ENCODE data around the gene PIBF1.
"Not testable (repeated sequence)": the region's sequence is repeated elsewhere in the genome, so short reads cannot be mapped to it uniquely, and the experiment has no call there.

The PIBF1 gene

DNA sequence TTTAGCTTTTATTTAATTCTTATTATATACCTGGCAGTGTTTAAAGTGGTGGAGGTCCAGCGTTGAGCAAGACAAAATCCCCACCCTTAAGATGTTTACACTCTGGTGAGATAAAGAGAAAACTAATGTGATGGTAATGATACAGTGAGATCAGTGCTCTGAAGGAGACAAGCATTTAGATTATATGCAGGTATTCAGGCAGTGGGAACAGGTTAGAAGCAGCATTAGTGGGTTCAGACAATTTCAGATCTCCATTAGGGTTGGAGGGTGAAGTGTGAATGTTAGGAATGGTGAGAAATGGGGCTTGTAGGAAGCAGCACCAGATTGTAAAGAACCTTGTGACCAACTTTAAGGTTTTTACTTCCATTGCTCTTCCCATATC, 39.0 kb downstream of the PIBF1 start:
- DNase-seq = no peak

DNA sequence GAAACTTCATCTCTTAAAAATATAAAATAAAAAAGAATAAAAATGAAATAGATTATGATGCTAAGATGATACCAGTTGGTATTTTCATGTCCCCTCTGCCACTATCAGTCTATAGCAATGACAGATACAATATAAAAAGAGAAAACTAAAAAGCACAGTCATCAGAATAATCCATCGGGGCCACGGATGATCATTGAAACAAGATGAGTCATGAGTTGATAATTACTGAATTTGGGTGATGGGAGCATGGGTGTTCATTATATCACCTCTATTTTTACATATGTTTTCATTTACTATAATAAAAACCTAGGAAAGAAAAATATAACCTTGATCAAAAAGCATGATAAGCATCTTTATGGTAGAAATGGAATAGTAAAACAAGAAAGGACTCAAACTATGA, 41.1 kb downstream of the PIBF1 start:
- no peak for DNase-seq

DNA sequence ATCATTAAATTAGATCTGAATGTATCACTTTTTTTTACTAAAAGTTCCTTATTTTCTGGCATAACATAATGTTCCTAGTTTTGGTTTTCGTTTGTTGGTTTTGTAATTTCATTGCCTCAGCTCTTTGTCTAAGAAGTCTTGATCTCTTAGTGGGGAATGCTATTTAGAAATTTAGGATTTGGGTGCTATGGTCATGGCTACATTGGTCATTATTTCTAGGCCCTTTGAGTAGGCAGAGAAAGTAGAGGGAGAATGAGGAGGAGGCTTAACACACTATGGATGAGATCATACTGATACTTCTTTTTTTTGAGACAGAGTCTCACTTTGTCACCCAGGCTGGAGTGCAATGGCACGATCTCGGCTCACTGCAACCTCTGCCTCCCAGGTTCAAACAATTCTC, 41.8 kb downstream of the PIBF1 start:
- no peak for DNase-seq

DNA sequence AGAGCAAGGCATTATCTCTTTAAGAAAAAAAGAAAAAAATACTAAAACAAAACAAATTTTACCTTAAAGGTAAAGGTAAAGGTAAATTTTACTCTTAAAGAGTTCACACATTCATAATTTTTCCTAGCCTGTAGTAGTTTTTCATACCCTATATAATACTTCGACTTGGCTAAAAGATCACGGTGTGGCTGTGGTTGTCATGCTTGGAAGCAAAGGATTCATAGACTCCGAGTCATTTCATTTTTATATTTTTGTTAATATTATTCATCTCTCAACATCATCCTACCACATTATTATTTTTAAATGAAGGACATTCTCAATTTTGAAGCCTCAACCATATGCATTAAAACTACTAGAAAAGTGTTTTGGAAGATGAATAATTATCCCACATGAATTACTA, 52.7 kb downstream of the PIBF1 start:
- no peak for DNase-seq

DNA sequence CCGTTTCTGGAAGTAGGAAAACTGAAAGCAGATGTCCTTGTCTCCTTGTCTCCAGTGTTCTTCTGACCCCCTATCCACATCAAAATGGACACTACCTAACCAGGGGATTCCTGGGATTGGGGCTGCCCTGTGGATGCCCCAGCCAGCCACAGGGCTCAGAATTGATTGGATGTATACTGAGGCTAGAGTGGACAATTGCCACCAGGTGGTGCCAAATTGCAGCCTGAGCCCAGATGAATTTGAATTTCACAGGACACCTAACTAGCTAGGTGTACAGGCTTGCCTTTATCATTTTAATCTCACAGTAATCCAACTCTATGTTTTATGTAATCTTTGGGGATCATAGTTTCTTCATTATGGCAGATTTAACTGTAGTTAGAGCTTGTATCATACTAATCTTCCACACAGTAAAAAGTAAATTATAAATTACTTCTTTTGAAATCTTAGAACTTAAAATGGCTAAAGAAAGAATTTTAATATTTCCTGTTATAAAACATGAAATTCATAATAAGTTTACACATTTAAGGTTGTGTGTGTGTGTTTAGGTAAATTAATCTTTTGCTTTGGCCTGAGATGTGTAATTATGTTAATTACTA, 58.0 kb downstream of the PIBF1 start:
- peak in 1 of 4 experiments; percentile 7 for DNase-seq

DNA sequence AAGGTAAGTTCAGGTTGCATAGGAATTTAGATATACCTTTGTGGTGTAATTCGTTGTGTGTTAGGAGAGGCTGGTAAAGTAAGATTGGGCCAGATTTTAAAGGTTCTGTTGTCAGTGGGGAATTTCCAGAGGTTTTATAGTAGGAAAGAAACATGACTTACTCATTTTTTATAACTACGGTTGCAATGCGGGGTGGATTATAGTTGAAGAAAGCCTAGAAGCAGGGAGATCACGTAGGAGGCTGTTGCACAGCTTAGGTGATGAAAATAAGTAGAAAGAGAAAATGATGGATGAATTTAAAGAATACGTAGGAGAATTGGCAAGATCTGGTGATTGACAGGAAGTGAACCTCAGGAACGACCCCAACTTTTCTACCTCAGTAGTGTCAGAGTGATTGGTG, 61.1 kb downstream of the PIBF1 start:
- no peak for DNase-seq

DNA sequence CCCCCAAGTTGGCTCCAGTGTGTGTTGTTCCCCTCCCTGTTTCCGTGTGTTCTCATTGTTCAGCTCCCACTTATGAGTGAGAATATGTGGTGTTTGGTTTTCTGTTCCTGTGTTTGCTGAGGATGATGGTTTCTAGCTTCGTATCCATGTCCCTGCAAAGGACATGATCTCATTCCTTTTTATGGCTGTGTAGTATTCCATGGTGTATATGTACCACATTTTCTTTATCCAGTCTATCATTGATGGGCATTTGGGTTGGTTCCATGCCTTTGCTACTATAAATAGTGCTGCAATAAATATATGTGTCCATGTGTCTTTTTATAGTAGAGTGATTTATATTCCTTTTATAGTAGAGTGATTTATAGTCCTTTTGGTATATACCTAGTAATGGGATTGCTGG, 63.2 kb downstream of the PIBF1 start:
- not testable (repeated sequence) for DNase-seq

DNA sequence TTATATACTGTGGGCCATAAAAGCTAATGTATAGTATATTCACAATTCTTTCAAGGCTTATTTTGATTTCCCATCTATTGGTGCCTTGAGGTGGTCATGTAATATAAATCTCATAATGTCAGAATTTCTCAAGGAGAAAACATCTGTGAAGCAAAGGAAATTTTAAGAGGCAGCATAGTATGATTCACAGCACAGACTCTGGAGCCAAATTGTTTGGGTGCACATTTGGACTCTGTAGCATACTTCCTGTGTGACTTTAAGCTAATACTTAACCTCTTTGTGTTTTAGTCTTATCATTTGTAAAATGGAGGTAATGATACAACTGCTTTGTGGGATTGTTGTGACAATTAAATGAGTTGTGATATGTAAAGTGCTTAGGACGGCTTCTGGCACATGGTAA, 67.6 kb downstream of the PIBF1 start:
- DNase-seq = no peak

DNA sequence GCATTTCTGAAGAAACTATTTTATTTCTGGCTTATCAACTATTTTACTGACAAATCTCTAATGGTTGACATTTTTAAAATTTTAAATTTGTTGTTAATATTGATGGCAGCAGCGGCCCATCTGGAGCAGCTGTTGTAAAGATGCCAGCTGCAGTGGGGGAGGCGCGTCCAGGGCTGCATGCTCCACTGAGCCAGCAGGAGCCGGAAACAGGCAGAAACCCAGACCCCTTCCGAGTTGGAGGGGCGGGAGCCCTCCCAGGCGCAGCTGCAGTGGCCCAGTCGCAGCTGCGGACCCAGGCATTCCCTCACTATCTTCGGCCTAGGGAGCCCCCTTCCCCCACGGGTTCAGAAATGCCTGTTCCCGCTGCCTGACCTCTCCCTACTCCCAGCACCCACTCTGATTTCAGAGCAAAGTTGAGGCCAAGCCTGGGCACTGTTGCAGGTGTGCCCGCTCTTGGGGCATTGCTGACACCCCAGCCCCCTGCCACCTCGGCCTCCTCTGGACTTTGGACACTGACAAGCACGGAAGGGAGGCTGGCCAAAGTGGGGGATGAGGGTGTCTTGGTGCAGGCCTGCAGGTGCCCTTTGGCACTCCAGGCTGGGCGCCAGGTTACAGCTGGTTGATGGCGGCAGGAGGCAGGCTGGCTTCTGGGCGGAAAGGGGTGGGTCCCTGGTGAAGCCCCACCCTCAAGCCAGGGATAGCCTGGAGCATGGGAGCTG, 69.2 kb downstream of the PIBF1 start:
- DNase-seq = no peak

DNA sequence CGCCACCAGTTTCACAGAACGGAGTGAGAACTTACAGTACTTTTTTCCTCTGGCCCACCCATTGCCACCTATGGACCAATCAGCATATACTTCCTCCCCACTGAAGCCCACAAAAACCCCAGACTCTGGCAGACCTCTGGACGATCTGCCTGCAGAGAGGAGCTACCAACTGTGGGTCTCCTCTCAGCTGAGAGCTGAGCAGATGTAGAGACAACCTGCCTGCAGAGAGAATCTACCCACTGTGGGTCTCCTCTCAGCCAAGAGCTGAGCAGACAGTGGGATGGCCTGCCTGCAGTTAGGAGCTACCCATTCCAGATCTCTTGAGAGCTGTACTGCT, 69.7 kb downstream of the PIBF1 start:
- DNase-seq = no peak

DNA sequence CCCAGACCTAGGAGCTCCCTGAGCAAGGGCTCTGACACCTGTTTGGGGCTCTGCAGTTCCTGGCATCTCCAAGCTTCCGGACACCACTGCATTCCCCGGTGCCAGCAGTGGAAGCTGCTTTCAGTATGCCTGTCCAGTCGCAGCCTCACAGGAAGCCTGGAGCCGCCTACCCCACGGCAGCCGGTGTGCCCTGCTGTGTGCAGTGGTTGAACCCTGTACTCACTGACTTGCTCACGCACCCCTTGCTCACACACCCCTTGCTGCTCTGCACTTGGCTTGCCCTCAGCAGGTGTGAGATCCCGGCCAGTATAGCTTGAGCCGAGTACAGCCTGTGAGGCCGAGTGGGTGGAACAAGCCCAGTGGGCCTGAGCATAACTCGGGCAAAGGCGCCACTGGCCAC, 70.3 kb downstream of the PIBF1 start:
- DNase-seq = no peak

DNA sequence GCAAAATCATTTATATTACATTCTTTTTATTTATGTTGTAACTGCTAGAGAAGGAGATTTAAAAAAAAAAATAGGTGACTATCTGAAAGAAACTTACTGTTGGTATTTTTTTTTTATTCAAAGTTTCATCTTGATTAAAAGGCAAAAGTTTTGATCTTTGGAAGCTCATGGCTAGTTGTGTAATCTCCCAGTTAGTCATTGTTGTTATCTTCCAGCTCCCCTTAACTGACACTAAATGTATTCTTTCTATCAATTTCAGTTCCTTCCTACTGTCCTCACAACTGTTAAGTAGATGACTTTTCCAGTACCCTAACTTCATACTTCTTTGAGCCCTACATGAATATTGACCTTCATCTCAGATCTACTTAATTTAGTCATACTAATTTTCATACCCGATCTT, 71.1 kb downstream of the PIBF1 start:
- no peak for DNase-seq

DNA sequence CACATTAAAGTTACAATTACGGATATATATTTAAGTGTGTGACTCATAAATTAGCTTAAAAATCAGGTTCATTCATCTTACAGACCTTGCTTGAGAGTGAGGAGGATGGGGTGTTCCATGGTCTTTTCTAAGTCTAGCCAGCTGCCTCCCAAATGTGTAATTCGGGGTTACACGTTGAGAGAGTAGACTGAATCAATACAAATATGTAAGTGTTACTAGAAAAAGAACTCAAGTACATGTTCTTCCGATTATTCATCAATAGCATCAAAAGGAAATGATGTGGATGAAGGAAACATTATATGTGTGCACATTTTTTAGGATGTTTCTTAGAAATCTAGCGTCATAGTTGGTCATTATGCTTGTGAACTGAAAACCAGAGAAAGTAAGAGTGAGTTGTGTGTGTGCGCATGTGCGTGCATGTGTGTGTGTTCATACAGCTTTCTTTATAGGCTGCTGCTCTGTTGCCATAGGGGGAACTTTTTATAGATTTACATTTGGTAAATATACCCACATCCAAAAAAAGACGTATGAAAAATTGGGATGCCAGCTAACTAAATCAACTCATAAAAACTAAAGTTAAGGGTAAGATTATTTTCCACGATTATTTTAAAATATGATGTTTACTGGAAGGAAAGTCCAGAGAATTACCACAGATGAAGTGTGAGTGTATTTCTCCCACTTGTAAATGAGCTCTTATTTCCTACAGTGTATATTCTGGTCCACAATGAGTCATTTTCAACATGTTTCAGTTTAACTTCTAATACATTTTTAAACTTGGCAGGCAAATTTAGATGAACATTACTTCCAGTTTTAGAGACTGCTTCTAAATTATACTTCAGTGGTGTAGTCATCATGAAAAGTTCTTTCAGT, 82.4 kb downstream of the PIBF1 start:
- no peak for DNase-seq

DNA sequence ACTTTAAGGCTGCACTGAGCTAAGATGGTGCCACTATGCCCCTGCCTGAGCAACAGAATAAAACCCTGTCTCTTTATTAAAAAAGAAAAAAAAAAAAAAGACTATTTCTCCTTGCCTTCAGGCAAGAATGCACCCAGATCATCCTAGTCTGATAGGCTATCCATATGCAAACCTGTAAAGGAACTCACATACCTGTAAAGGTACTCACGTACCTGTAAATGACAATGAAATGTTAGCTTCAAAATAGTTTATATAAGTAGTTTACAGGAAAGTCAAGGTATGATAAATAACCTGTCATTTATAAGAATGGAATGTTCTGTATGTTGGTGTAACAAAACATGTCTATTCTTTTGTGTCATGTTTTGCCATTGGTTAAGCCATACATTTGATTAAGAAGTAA, 86.3 kb downstream of the PIBF1 start:
- no peak for DNase-seq

DNA sequence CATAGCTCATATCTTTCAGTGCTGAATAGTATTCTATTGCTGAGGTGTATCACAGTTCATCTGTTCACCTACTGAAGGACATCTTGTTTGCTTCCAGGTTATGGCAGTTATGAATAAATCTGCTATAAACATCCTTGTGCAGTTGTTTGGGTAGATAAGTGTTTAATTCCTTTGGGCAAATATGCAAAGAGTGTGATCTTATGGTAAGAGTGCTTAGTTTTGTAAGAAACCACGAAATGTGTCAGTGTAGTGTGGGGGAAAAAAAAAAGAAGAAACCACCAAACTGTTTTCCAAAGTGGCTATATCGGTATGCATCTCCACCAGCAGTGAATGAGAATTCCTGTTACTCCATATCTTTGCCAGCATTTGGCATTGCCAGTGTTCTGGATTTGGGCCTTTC, 93.3 kb downstream of the PIBF1 start:
- DNase-seq = no peak

DNA sequence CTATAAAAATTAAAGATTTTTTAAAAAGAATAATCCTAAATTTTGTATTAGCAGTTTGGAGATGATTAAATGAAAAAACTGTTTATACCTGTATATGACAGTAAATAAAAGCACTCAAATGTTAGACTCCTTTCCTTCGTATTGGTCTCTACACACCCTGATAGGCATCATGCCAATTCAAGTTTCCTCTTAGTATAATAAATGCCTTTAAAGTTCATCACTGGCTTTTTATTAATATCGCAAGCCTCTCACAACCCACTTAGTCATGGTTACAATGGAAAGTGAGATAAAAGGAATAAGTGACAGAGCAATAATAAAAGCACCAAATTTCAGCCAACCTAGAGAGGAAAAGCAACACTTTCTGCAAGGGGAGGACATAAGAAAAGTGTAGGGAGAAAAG, 102.2 kb downstream of the PIBF1 start:
- DNase-seq = no peak

DNA sequence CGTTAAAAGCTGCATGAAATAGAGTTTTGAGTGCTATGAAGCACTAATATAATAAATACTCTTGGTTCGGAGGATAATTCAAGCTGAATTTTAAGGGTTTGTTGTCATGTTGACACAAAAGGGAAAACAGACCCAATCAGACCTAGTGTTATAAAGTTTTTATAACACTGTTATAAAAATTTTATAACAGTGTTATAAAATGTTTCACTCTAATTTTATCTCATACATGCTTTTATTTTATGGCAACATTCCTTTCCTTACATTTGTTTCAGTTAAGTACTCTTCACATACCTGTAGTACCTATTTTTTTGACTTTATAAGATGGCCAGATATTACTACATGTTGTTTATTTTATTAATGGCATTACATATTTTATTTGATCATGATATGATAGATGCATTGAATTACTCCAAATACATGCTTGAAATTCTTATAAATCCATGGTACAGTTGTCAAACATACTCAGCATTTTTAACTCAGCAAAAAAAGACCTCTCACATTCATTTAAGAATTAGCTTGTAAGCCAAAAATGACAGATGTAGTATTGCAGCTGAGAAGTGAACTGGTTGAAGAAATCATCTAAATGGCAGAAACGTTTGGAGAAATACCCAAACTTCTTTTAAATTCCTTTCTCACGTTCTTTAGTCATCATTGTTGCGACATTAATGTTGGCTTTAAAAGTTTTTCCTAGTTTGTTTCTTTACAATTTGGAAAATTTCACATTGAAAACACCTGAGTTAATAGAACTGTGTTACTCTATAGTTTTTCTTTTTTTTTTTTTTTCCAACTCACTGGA, 104.5 kb downstream of the PIBF1 start:
- no peak for DNase-seq

DNA sequence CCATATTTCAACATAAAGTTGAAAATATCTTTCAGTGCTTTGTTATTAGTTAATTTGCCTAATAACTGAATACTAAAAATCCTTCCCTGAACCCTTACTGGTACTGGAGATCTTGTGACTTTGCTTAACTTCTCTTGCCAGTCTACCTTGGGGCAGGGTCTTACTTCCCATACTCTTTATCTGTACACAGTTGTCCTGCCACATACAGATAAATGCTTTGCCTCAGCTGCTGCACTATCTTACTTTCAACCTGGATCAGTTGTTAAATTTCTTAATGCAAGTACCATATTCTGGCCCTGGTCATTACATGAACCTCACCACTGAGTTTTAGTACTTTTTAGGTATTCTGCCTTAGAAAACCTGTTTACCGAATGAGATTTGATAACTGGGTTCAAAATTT, 107.6 kb downstream of the PIBF1 start:
- no peak for DNase-seq

DNA sequence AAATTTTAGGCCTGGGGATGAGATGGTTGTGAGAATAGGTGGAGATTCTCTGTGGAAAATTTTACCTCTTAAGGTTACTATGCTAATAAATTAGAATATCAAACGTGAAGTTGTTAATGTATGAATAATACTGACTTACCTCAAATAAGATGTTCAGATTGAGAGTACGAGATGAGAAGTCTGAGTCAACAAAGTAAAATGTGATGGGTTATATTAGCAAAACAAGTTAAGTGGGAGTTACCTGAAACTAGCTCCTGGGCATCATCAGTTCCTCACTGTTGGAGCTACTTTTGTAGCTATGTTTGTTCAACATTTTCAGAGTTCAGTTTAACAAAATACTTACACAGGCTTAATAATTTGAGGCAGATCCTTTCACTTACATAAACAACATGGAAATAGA, 108.6 kb downstream of the PIBF1 start:
- DNase-seq = no peak

DNA sequence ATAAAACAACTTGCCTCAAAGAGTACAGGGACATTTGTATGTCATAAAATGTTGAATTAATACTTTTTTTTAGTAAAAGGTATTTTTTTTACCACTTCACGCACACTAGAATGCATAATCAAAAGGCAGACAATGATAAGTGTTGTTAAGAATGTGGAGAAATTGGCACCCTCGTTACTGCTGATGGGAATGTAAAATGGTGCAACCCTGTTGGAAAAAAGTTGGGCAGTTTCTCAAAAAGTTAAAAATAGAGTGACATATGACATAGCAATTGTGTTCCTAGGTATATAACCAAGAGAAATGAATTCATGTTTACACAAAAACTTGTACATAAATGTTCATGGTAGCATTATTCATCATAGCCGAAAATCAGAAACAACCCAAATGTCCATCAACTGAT, 109.5 kb downstream of the PIBF1 start:
- DNase-seq = no peak

DNA sequence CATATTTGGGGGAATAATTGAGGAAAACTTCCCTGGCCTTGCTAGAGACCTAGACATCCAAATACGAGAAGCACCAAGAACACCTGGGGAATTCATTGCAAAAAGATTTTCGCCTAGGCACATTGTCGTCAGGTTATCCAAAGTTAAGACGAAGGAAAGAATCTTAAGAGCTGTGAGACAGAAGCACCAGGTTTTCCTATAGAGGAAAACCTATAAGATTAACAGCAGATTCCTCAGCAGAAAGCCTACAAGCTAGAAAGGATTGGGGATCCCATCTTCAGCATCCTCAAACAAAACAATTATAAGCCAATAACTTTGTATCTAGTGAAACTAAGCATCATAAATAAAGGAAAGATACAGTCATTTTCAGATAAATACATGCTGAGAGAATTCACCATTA, 114.9 kb downstream of the PIBF1 start:
- no peak for DNase-seq

DNA sequence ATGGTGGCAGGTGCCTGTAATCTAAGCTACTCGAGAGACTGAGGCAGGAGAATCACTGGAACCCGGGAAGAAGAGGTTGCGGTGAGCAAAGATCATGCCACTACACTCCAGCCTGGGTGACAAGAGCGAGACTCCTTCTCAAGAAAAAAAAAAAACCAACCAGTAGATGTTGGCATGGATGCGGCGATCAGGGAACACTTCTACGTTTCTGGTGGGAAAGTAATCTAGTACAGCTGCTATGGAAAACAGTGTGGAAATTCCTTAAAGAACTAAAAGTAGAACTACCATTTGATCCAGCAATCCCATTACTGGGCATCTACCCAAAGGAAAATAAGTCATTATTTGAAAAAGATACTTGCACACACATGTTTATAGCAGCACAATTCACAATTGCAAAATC, 119.6 kb downstream of the PIBF1 start:
- not testable (repeated sequence) for DNase-seq

DNA sequence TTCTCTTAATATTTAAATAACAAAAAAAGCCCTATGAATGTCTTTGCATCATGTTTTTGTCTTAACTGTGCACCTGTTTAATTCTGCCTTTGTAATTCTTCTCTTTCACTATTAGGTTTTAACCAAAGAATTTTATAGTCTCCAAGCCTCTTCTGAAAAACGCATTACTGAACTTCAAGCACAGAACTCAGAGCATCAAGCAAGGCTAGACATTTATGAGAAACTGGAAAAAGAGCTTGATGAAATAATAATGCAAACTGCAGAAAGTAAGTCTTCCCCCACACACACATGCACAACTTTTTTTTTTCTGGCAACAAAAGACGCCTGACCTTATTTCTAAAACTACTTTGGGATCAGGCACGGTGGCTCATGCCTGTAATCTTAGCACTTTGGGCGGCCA, 126.5 kb downstream of the PIBF1 start:
- no peak for DNase-seq

DNA sequence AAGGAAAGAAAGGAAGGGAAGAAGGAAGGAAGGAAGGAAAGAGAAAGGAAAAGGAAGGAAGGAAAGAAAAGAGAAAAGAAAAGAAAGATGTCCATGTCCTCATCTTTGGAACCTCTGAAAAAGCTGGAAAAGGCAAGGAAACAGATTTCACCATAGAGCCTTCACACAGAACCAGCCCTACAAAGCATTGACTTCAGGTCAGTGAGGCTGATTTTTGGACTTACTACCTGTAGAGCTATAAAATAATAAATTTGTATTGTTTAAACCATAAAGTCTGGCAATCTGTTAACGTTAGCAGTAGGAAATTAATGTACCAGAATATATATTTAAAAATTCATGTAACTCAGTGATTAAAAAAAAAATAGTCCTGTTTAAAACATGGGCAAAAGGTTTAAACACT, 130.0 kb downstream of the PIBF1 start:
- DNase-seq = no peak

All from activated CD4-positive, CD25-positive, alpha-beta regulatory T cell (primary cell).